Mesothelial cell of epicardium (in vitro differentiated cells): ENCODE measurements around the gene CYBC1. TPM values are rescaled to one million over a fixed set of nuclear protein-coding genes. Genes with fewer than 3 reads are reported as not detected.
A peak's percentile ranks its signal among the peaks of the same experiment; 100 is the strongest.

Experiments used
- DNase-seq, 2 experiments: peaks; one replicate each; pipeline ENCODE4 v3.0.0; 2021; ENCODE audit warnings: low spot score in 2 of 2; ENCODE audit not compliant: unreplicated experiment in 2 of 2
- H3K27ac Mint-ChIP-seq: 2 replicates; pipeline ENCODE4 v1.8.0; 2021; ENCODE audit warnings: mixed read lengths
- H3K27me3 Mint-ChIP-seq: 2 replicates; pipeline ENCODE4 v1.8.0; 2021; ENCODE audit warnings: low read depth, mixed read lengths
- H3K36me3 Mint-ChIP-seq: 2 replicates; pipeline ENCODE4 v1.8.0; 2021; ENCODE audit warnings: mixed read lengths
- H3K4me1 Mint-ChIP-seq: 2 replicates; pipeline ENCODE4 v1.8.0; 2021; ENCODE audit warnings: mixed read lengths
- H3K4me3 Mint-ChIP-seq: 2 replicates; pipeline ENCODE4 v1.8.0; 2021; ENCODE audit warnings: mild to moderate bottlenecking, moderate library complexity, mixed read lengths
- H3K9me3 Mint-ChIP-seq: 2 replicates; pipeline ENCODE4 v1.8.0; 2021; ENCODE audit warnings: mixed read lengths
- total RNA-seq: library from RNA; stranded (reverse); gene quantifications from 3 replicates; pipeline ENCODE4 v1.2.1, GENCODE V29; 2021
- TF ChIP-seq, protein P1 (sequence below): fragments of 200-600 bp; sonication (generic); IDR thresholded peaks from one replicate; pipeline ENCODE4 v1.5.0; 2021; ENCODE audit warnings: antibody characterized with exemption; ENCODE audit not compliant: unreplicated experiment

Gene CYBC1
- total RNA-seq, 1 donor from 2014 or later: 86.7 TPM

- TF ChIP-seq, protein P1, sequence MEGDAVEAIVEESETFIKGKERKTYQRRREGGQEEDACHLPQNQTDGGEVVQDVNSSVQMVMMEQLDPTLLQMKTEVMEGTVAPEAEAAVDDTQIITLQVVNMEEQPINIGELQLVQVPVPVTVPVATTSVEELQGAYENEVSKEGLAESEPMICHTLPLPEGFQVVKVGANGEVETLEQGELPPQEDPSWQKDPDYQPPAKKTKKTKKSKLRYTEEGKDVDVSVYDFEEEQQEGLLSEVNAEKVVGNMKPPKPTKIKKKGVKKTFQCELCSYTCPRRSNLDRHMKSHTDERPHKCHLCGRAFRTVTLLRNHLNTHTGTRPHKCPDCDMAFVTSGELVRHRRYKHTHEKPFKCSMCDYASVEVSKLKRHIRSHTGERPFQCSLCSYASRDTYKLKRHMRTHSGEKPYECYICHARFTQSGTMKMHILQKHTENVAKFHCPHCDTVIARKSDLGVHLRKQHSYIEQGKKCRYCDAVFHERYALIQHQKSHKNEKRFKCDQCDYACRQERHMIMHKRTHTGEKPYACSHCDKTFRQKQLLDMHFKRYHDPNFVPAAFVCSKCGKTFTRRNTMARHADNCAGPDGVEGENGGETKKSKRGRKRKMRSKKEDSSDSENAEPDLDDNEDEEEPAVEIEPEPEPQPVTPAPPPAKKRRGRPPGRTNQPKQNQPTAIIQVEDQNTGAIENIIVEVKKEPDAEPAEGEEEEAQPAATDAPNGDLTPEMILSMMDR: no peak
- H3K27ac Mint-ChIP-seq: peak overlapping the region; percentile 4
- H3K4me1 Mint-ChIP-seq: no peaks in the 10 kb centered on the region
- H3K4me3 Mint-ChIP-seq: no peak overlapping the region
- H3K36me3 Mint-ChIP-seq: peaks cover 26% of the 10 kb centered on the region
- no peak for DNase-seq
- peaks cover 3% of the 10 kb centered on the region for H3K9me3 Mint-ChIP-seq
- H3K27me3 Mint-ChIP-seq: no peaks in the 10 kb centered on the region
Observed at GRCh38 chr17:82474223-82475010, 23.9 kb upstream of the CYBC1 start.

DNA sequence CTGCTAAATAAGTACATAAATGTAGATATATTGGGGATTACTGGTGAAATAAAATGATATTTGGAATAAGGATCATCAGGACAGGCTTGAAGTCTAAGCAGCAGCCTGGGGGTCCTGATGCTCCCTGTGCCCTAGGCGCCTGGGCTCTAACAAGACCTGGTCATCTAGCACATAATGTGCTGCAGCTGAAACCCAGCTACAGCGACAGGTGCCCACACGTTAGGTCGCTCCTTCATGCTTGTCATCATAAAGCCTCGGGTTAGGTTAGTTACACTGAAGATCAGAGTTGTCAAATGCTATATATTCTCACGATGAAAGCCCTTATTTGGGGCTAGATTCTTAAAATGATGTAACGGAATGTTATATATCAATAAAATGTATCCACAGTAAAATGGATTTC lies 19.5 kb upstream of the CYBC1 start:
- Mint-ChIP-seq H3K27me3 (no peaks in the 10 kb centered on the region), H3K9me3 (peaks cover 3% of the 10 kb centered on the region), H3K36me3 (peaks cover 32% of the 10 kb centered on the region), H3K4me1 (no peaks in the 10 kb centered on the region), H3K27ac (no peak overlapping the region), H3K4me3 (no peak overlapping the region)
- TF ChIP-seq, protein P1: no peak
- no peak for DNase-seq

GRCh38 chr17:82468692-82469091 lies 18.1 kb upstream of the CYBC1 start:
- Mint-ChIP-seq H3K27ac (no peak overlapping the region), H3K4me1 (no peaks in the 10 kb centered on the region), H3K36me3 (peaks cover 41% of the 10 kb centered on the region), H3K27me3 (no peaks in the 10 kb centered on the region), H3K4me3 (no peak overlapping the region), H3K9me3 (peaks cover 3% of the 10 kb centered on the region)
- TF ChIP-seq, protein P1: no peak
- DNase-seq: no peak

DNA sequence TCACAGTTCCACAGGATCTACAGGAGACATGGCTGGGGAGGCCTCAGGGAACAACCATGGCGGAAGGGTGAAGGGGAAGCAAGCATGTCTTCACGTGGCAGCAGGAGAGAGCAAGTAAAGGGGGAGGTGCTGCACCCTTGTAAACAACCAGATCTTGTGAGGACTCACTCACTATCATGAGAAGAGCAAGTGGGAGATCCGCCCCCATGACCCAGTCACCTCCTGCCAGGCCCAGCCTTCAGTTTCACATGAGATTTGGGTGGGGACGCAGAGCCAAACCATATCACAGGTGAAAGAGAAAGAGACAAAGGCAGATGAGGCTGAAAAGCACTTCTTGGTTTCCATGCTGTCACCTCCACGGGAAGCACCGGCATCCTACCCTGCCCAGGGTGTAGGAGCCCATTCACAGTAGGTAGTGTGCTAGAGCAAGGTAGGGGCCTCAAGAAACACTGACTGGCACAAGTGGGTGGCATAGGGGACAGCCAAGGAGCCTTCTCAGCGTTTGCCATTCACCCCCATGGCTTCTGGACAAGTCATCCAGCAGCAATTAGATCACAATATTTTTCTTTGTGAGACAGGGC lies 14.6 kb upstream of the CYBC1 start:
- no peak for DNase-seq
- H3K36me3 Mint-ChIP-seq: peaks cover 43% of the 10 kb centered on the region
- peaks cover 2% of the 10 kb centered on the region for H3K9me3 Mint-ChIP-seq
- H3K4me1 Mint-ChIP-seq: no peaks in the 10 kb centered on the region
- no peak overlapping the region for H3K4me3 Mint-ChIP-seq
- no peak overlapping the region for H3K27ac Mint-ChIP-seq
- TF ChIP-seq, protein P1: no peak
- no peaks in the 10 kb centered on the region for H3K27me3 Mint-ChIP-seq

DNA sequence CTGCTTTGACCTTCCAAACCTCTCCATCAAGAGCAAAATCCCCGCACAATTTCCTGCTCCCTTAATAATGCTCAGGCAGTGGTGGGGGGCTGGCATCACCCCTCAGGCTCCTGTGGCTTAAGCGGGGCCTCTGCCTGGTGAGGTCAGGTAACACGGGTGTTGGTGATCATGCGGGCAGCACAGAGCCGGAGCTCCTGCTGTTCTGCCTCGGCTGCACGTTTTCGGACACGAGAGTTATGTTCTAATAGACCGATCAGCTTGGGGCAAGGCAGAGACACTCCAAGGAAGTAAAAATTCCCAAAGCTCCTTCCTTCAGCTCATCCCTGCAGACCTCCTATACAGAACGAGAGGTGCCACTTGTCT lies 14.0 kb upstream of the CYBC1 start:
- Mint-ChIP-seq H3K4me3 (no peak overlapping the region), H3K4me1 (no peaks in the 10 kb centered on the region), H3K9me3 (no peaks in the 10 kb centered on the region), H3K36me3 (peaks cover 43% of the 10 kb centered on the region), H3K27me3 (no peaks in the 10 kb centered on the region), H3K27ac (no peak overlapping the region)
- TF ChIP-seq, protein P1: no peak
- DNase-seq: no peak
